ENCODE measurements around the gene PHKG2. TPM values are rescaled to one million over a fixed set of nuclear protein-coding genes. Genes with fewer than 3 reads are reported as not detected.

The PHKG2 gene
- total RNA-seq, result 10 to 100 TPM; 25.6 to 26.4 TPM

- peak within 1 kb of the TSS; percentile 77 to 88 for H3K27ac ChIP-seq
- no peaks in the 10 kb centered on the region for H3K9me3 ChIP-seq
- peaks cover 16% of the 10 kb centered on the region for H3K36me3 ChIP-seq
- no peaks in the 10 kb centered on the region for H3K27me3 ChIP-seq (replicated peaks; ENCODE audit: insufficient read depth)
- DNase-seq (ENCODE audit: low spot score) (peak; percentile 96), ATAC-seq (ENCODE audit: insufficient number of reproducible peaks, low FRiP score, low read depth) (peak; percentile 96)
- no peak for TF ChIP-seq CTCF (IDR thresholded peaks at IDR 0.05)
- H3K4me3 ChIP-seq, result peak within 1 kb of the TSS; percentile 85
- peaks cover 3 to 15% of the 10 kb centered on the region in 2 donors for H3K4me1 ChIP-seq (ENCODE audit: control insufficient read depth in 1 of 2, low read depth in 2 of 2)
Measured at GRCh38 chr16:30747799-30748633, at the start of gene PHKG2. Gene PHKG2, plus strand, starts transcription at chr16:30748425. Its CDS starts 396 bp downstream, at chr16:30748821.

- H3K4me3 ChIP-seq, result peak within 1 kb of the TSS; percentile 99
- peak; percentile 64 for DNase-seq (ENCODE audit: low spot score)
Measured at GRCh38 chr16:30698816-30699614, 49.2 kb upstream of the PHKG2 start, which contains the start of gene SRCAP. Gene SRCAP, plus strand, starts transcription at chr16:30699171. Its CDS starts 1,654 bp downstream, at chr16:30700825.

GRCh38 chr16:30699615-30700099 lies 48.6 kb upstream of the PHKG2 start:
- DNase-seq (ENCODE audit: low spot score) (no peak), ATAC-seq (ENCODE audit: insufficient number of reproducible peaks, low FRiP score, low read depth) (no peak)
- Histone ChIP-seq H3K27me3 (replicated peaks; ENCODE audit: insufficient read depth) (no peaks in the 10 kb centered on the region), H3K36me3 (peaks cover 30% of the 10 kb centered on the region), H3K9me3 (no peaks in the 10 kb centered on the region), H3K4me1 (ENCODE audit: control insufficient read depth in 1 of 2, low read depth in 2 of 2) (peaks cover 10 to 25% of the 10 kb centered on the region in 2 donors), H3K27ac (peak overlapping the region; percentile 100), H3K4me3 (peak overlapping the region; percentile 99)
- TF ChIP-seq CTCF (IDR thresholded peaks at IDR 0.05), result no peak

More at GRCh38 chr16:30698816-30699614, 49.2 kb upstream of the PHKG2 start, which contains the start of gene SRCAP:
- peak within 1 kb of the TSS; percentile 100 for H3K27ac ChIP-seq
- no peak for TF ChIP-seq CTCF (IDR thresholded peaks at IDR 0.05)
- H3K27me3 ChIP-seq (replicated peaks; ENCODE audit: insufficient read depth), result no peaks in the 10 kb centered on the region
- peaks cover 24% of the 10 kb centered on the region for H3K36me3 ChIP-seq
- peaks cover 10 to 25% of the 10 kb centered on the region in 2 donors for H3K4me1 ChIP-seq (ENCODE audit: control insufficient read depth in 1 of 2, low read depth in 2 of 2)
- ATAC-seq (ENCODE audit: insufficient number of reproducible peaks, low FRiP score, low read depth), result peak; percentile 46
- no peaks in the 10 kb centered on the region for H3K9me3 ChIP-seq

- no peaks in the 10 kb centered on the region for H3K9me3 ChIP-seq
- H3K4me3 ChIP-seq, result no peak overlapping the region
- no peak for TF ChIP-seq CTCF (IDR thresholded peaks at IDR 0.05)
- DNase-seq (ENCODE audit: low spot score) (no peak), ATAC-seq (ENCODE audit: insufficient number of reproducible peaks, low FRiP score, low read depth) (no peak)
- H3K27ac ChIP-seq, result peak overlapping the region in 1 of 2 donors; percentile 21
- H3K27me3 ChIP-seq (replicated peaks; ENCODE audit: insufficient read depth), result no peaks in the 10 kb centered on the region
- H3K36me3 ChIP-seq, result peaks cover 37% of the 10 kb centered on the region
- peaks cover 10 to 25% of the 10 kb centered on the region in 2 donors for H3K4me1 ChIP-seq (ENCODE audit: control insufficient read depth in 1 of 2, low read depth in 2 of 2)
Measured at GRCh38 chr16:30700491-30700890, 47.7 kb upstream of the PHKG2 start.

Data from thoracic aorta (tissue), 2 donors.